ENCODE measurements around the gene CARS1.
A peak's percentile ranks its signal among the peaks of the same experiment; 100 is the strongest.

CARS1 gene

GRCh38 chr11:3040881-3041280 lies 16.3 kb downstream of the CARS1 start:
- ChIA-PET CTCF (interaction anchor here (7.0 kb wide), 1 partner anchor 49 kb away, joined by 115 read pairs; no protein-coding TSS in a partner anchor), POLR2A (no interaction called here)
- TF ChIP-seq, protein P1, sequence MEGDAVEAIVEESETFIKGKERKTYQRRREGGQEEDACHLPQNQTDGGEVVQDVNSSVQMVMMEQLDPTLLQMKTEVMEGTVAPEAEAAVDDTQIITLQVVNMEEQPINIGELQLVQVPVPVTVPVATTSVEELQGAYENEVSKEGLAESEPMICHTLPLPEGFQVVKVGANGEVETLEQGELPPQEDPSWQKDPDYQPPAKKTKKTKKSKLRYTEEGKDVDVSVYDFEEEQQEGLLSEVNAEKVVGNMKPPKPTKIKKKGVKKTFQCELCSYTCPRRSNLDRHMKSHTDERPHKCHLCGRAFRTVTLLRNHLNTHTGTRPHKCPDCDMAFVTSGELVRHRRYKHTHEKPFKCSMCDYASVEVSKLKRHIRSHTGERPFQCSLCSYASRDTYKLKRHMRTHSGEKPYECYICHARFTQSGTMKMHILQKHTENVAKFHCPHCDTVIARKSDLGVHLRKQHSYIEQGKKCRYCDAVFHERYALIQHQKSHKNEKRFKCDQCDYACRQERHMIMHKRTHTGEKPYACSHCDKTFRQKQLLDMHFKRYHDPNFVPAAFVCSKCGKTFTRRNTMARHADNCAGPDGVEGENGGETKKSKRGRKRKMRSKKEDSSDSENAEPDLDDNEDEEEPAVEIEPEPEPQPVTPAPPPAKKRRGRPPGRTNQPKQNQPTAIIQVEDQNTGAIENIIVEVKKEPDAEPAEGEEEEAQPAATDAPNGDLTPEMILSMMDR (IDR thresholded peaks at IDR 0.05; ENCODE audit: control extremely low read depth, extremely low read depth, low read depth, missing control alignments) = no peak
- no peak for DNase-seq (ENCODE audit: extremely low spot score)

DNA sequence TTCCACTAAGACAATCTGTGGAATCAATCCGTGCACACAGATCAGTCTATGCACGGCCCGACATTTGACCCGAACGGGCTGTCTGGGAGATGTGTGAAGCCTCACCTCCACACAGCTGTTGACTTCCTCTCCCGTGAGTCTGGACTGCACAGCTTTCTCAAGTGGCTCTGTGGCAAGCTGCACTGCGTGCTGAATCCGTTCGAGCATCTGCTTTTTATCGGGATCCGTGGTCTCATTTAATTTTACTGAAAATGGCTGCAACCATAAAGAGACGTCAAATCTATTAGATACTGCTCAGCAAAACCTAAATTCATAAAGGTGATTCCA lies 19.3 kb downstream of the CARS1 start:
- DNase-seq (ENCODE audit: extremely low spot score) = no peak
- TF ChIP-seq, protein P1 (IDR thresholded peaks at IDR 0.05; ENCODE audit: control extremely low read depth, extremely low read depth, low read depth, missing control alignments) = no peak
- ChIA-PET POLR2A (no interaction called here), CTCF (interaction anchor here (0.6 to 7.0 kb wide), 13 partner anchors 11 to 67 kb away, joined by 3 to 115 read pairs (median 6); partner anchors contain the start of gene CARS1)

- ChIA-PET CTCF (interaction anchor here (0.6 to 7.0 kb wide), 15 partner anchors 10 to 155 kb away, joined by 3 to 115 read pairs (median 3); partner anchors contain the start of gene CARS1), POLR2A (no interaction called here)
- peak; percentile 59 for DNase-seq (ENCODE audit: extremely low spot score)
- TF ChIP-seq, protein P1 (IDR thresholded peaks at IDR 0.05; ENCODE audit: control extremely low read depth, extremely low read depth, low read depth, missing control alignments) = peak; percentile 64
Observed at GRCh38 chr11:3037040-3037944, 19.9 kb downstream of the CARS1 start.

- TF ChIP-seq, protein P1 (IDR thresholded peaks at IDR 0.05; ENCODE audit: control extremely low read depth, extremely low read depth, low read depth, missing control alignments) = no peak
- POLR2A ChIA-PET = no interaction called here
- CTCF ChIA-PET = interaction anchor here (0.7 to 7.0 kb wide), 10 partner anchors 13 to 156 kb away, joined by 3 to 115 read pairs (median 8); no protein-coding TSS in a partner anchor
- no peak for DNase-seq (ENCODE audit: extremely low spot score)
Observed at GRCh38 chr11:3036419-3036818, 20.8 kb downstream of the CARS1 start.

GRCh38 chr11:3035333-3035732 lies 21.9 kb downstream of the CARS1 start:
- no peak for DNase-seq (ENCODE audit: extremely low spot score)
- POLR2A ChIA-PET = no interaction called here
- TF ChIP-seq, protein P1 (IDR thresholded peaks at IDR 0.05; ENCODE audit: control extremely low read depth, extremely low read depth, low read depth, missing control alignments) = no peak
- CTCF ChIA-PET = interaction anchor here (1.0 to 7.0 kb wide), 7 partner anchors 12 to 82 kb away, joined by 3 to 115 read pairs (median 24); no protein-coding TSS in a partner anchor

GRCh38 chr11:3030289-3031070 lies 26.7 kb downstream of the CARS1 start:
- ChIA-PET POLR2A (no interaction called here), CTCF (no interaction called here)
- TF ChIP-seq, protein P1 (IDR thresholded peaks at IDR 0.05; ENCODE audit: control extremely low read depth, extremely low read depth, low read depth, missing control alignments) = no peak
- DNase-seq (ENCODE audit: extremely low spot score) = no peak

Measured in GM10248 (cell line).